ENCODE data around the gene MARK4.
"Not testable (repeated sequence)": the region's sequence is repeated elsewhere in the genome, so short reads cannot be mapped to it uniquely, and the experiment has no call there.

The MARK4 gene

GRCh38 chr19:45250832-45251451, at the start of gene MARK4:
TSS of gene MARK4 (plus strand) at chr19:45251271. CDS start at chr19:45251589, 318 bp downstream.
- peak; percentile 31 to 62 (median 54) for DNase-seq

- no peak for DNase-seq
Measured at GRCh38 chr19:45202637-45203036, 48.4 kb upstream of the MARK4 start.

GRCh38 chr19:45205810-45206209, 45.3 kb upstream of the MARK4 start:
- DNase-seq = no peak

GRCh38 chr19:45206328-45206727, 44.7 kb upstream of the MARK4 start:
- no peak for DNase-seq

- DNase-seq = no peak
Measured at GRCh38 chr19:45211751-45212381, 39.2 kb upstream of the MARK4 start.

GRCh38 chr19:45213031-45213430, 38.0 kb upstream of the MARK4 start:
- DNase-seq = no peak

- no peak for DNase-seq
Measured at GRCh38 chr19:45215391-45216191, 35.5 kb upstream of the MARK4 start.

- DNase-seq = no peak
Measured at GRCh38 chr19:45216667-45217066, 34.4 kb upstream of the MARK4 start.

GRCh38 chr19:45217193-45217956, 33.7 kb upstream of the MARK4 start:
- no peak for DNase-seq

GRCh38 chr19:45217957-45218334, 33.1 kb upstream of the MARK4 start:
- no peak for DNase-seq

- DNase-seq = no peak
Measured at GRCh38 chr19:45218426-45218825, 32.6 kb upstream of the MARK4 start.

- no peak for DNase-seq
Measured at GRCh38 chr19:45218911-45219743, 31.9 kb upstream of the MARK4 start.

- DNase-seq = no peak
Measured at GRCh38 chr19:45222724-45223123, 28.3 kb upstream of the MARK4 start.

- DNase-seq = no peak
Measured at GRCh38 chr19:45223879-45224278, 27.2 kb upstream of the MARK4 start.

- DNase-seq = no peak
Measured at GRCh38 chr19:45224645-45225044, 26.4 kb upstream of the MARK4 start.

- not testable (repeated sequence) for DNase-seq
Measured at GRCh38 chr19:45229056-45229455, 22.0 kb upstream of the MARK4 start.

GRCh38 chr19:45231891-45232290, 19.2 kb upstream of the MARK4 start:
- no peak for DNase-seq

- no peak for DNase-seq
Measured at GRCh38 chr19:45234089-45234869, 16.8 kb upstream of the MARK4 start.

GRCh38 chr19:45235485-45235884, 15.6 kb upstream of the MARK4 start:
- DNase-seq = no peak

- DNase-seq = no peak
Measured at GRCh38 chr19:45238556-45238955, 12.5 kb upstream of the MARK4 start.

- DNase-seq = no peak
Measured at GRCh38 chr19:45243144-45243732, 7.8 kb upstream of the MARK4 start.
